Measurements from ENCODE around the gene CFAP100. TPM values are rescaled to one million over a fixed set of nuclear protein-coding genes. Genes with fewer than 3 reads are reported as not detected.

Gene CFAP100
- total RNA-seq, 1 experiment from 2014 or later = not detected

GRCh38 chr3:126464093-126464492, 69.4 kb downstream of the CFAP100 start:
- no peaks in the 10 kb centered on the region for H3K9me2 ChIP-seq (ENCODE audit: insufficient read depth)
- POLR2A ChIA-PET = no interaction called here
- H3K4me2 ChIP-seq (ENCODE audit: low read length) = no peak overlapping the region
- RAD21 ChIA-PET (ENCODE audit: low non-redundant PET in 1 of 2, low total read pairs in 2 of 2, uncharacterized antibody in 2 of 2, unreplicated experiment in 2 of 2) = no interaction called here
- H3K79me2 ChIP-seq (ENCODE audit: insufficient read depth, low read length) = peaks cover 37% of the 10 kb centered on the region
- H3K27me3 ChIP-seq (ENCODE audit: insufficient read depth, low read length) = no peaks in the 10 kb centered on the region
- peaks cover 70% of the 10 kb centered on the region in 2 experiments; a peak in 3 of 4 replicates for H3K36me3 ChIP-seq (ENCODE audit: control insufficient read depth in 1 of 2, insufficient read depth in 2 of 2, low read length in 2 of 2)
- H3K9ac ChIP-seq (ENCODE audit: low read length) = no peak overlapping the region
- no peaks in the 10 kb centered on the region for H3K4me1 ChIP-seq (ENCODE audit: control insufficient read depth in 1 of 2, insufficient read depth in 2 of 2, low read length in 2 of 2)
- H4K20me1 ChIP-seq (ENCODE audit: insufficient read depth) = no peaks in the 10 kb centered on the region
- intact Hi-C loops (cut with micrococcal nuclease) = no loop called here
- H2AFZ ChIP-seq (ENCODE audit: low read depth, low read length, poor library complexity, severe bottlenecking) = no peak overlapping the region
- no peak for TF ChIP-seq SRF (IDR thresholded peaks at IDR 0.05; ENCODE audit: low read depth)
- TF ChIP-seq EGR1 (IDR thresholded peaks at IDR 0.05; ENCODE audit: low read depth) = no peak
- no peak for TF ChIP-seq EZH2 (IDR thresholded peaks at IDR 0.05)
- TF ChIP-seq ZBTB33 (IDR thresholded peaks at IDR 0.05; ENCODE audit: extremely low read depth, insufficient replicate concordance, low read length) = no peak
- TF ChIP-seq CTCF (IDR thresholded peaks at IDR 0.05 in 2 of 3, conservative IDR thresholded peaks at IDR 0.05 in 1 of 3; ENCODE audit: borderline replicate concordance in 1 of 3, insufficient read depth in 1 of 3, low read depth in 2 of 3, low read length in 2 of 3) = no peak
- TF ChIP-seq ZFX (IDR thresholded peaks at IDR 0.05) = no peak
- TF ChIP-seq ELF1 (IDR thresholded peaks at IDR 0.05; ENCODE audit: borderline replicate concordance, low read depth) = no peak
- BruUV-seq (replicated peaks) = no TSS peak
- no peak overlapping the region for H3K27ac ChIP-seq (ENCODE audit: low read depth, low read length)
- no peak overlapping the region for H3K4me3 ChIP-seq (replicated peaks in 1 of 2; ENCODE audit: low read depth in 1 of 2, low read length in 2 of 2)
- CTCF ChIA-PET = no interaction called here
- DNase-seq (ENCODE audit: low read depth, low spot score) (no peak), ATAC-seq (no peak)
- H3K9me3 ChIP-seq (ENCODE audit: control insufficient read depth in 1 of 2, insufficient read depth in 1 of 2, low read depth in 1 of 2, low read length in 2 of 2) = no peaks in the 10 kb centered on the region
